Fibroblast of lung (primary cell): ENCODE measurements around the gene NR2F6. TPM values are rescaled to one million over a fixed set of nuclear protein-coding genes. Genes with fewer than 3 reads are reported as not detected.

Experiments
- DNase-seq, 2 donors: peaks; one replicate each; pipeline versions ENCODE4 v3.0.0 to v3.0.0-alpha.2; 2010; ENCODE audit warnings: low read depth in 2 of 2
- H2AFZ ChIP-seq: 2 replicates; pipeline ENCODE4 v1.5.1; 2012; ENCODE audit warnings: low read length, control low read depth, inconsistent platforms
- H3K27ac ChIP-seq: 2 replicates; pipeline ENCODE4 v1.5.1; 2011; ENCODE audit warnings: low read length, control low read depth; ENCODE audit not compliant: insufficient read depth
- H3K27me3 ChIP-seq: 2 replicates; pipeline ENCODE4 v1.5.1; 2011; ENCODE audit warnings: mild to moderate bottlenecking, low read length; ENCODE audit not compliant: control insufficient read depth, insufficient read depth
- H3K36me3 ChIP-seq: 2 replicates; pipeline ENCODE4 v1.5.1; 2011; ENCODE audit warnings: low read length; ENCODE audit not compliant: control insufficient read depth, insufficient read depth
- H3K4me1 ChIP-seq: 2 replicates; pipeline ENCODE4 v1.5.1; 2011; ENCODE audit warnings: low read length; ENCODE audit not compliant: control insufficient read depth, insufficient read depth; ENCODE audit errors: extremely low read depth
- H3K4me2 ChIP-seq: 2 replicates; pipeline ENCODE4 v1.5.1; 2011; ENCODE audit warnings: low read length, control low read depth; ENCODE audit not compliant: insufficient read depth; ENCODE audit errors: extremely low read depth
- H3K4me3 ChIP-seq, 4 experiments: fragments of 200-600 bp in 1 of 4; sonication (generic) in 1 of 4; replicated peaks in 1 of 4; 2 replicates each; pipeline ENCODE4 v1.5.1; 2011 to 2016; ENCODE audit warnings: low read length in 4 of 4, low read depth in 3 of 4, mild to moderate bottlenecking in 3 of 4, control low read depth in 2 of 4, inconsistent platforms in 1 of 4, mixed read lengths in 1 of 4; ENCODE audit not compliant: insufficient read depth in 1 of 4; ENCODE audit errors: control extremely low read depth in 1 of 4
- H3K79me2 ChIP-seq: 2 replicates; pipeline ENCODE4 v1.5.1; 2012; ENCODE audit warnings: mild to moderate bottlenecking, low read length, inconsistent platforms; ENCODE audit not compliant: control insufficient read depth, insufficient read depth
- H3K9ac ChIP-seq: 2 replicates; pipeline ENCODE4 v1.5.1; 2011; ENCODE audit warnings: mild to moderate bottlenecking, low read length, control low read depth; ENCODE audit not compliant: insufficient read depth
- H3K9me3 ChIP-seq: 2 replicates; pipeline ENCODE4 v1.5.1; 2012; ENCODE audit warnings: low read depth, low read length; ENCODE audit not compliant: control insufficient read depth, insufficient read depth
- H4K20me1 ChIP-seq: 2 replicates; pipeline ENCODE4 v1.5.1; 2011; ENCODE audit warnings: low read length; ENCODE audit not compliant: control insufficient read depth, insufficient read depth; ENCODE audit errors: extremely low read depth
- CTCF ChIP-seq, 2 donors: IDR thresholded peaks in 1 of 2; conservative IDR thresholded peaks in 1 of 2; 1 replicate in 1 of 2; 2 replicates in 1 of 2; pipeline ENCODE4 v1.5.1; 2011 to 2012; ENCODE audit warnings: low read length in 2 of 2, control low read depth in 1 of 2, inconsistent platforms in 1 of 2, low read depth in 1 of 2, mild to moderate bottlenecking in 1 of 2
- EZH2 ChIP-seq: IDR thresholded peaks from 2 replicates; pipeline ENCODE4 v1.5.1; 2012; ENCODE audit warnings: low read length, control low read depth, mild to moderate bottlenecking; ENCODE audit errors: missing control alignments
- polyA plus RNA-seq, 2 donors: library from polyadenylated mRNA; depleted of rRNA in 1 of 2; stranded (reverse) in 1 of 2; unstranded in 1 of 2; fragments of >200 nt; gene quantifications; 2 replicates each; pipeline ENCODE4 v1.2.1, GENCODE V29; 2011 to 2012; ENCODE audit warnings: missing spikeins in 1 of 2
- total RNA-seq: library from RNA; depleted of rRNA; stranded (reverse); fragments of >200 nt; gene quantifications from 2 replicates; pipeline ENCODE4 v1.2.1, GENCODE V29; 2014

The NR2F6 gene
- total and polyA plus RNA-seq, 2 donors (not counting 1 experiment from before 2014, with no cell fraction given) = 9.6 to 42.4 TPM

GRCh38 chr19:17185590-17185989 is 60.1 kb downstream of the NR2F6 start:
- no peak for TF ChIP-seq CTCF (conservative IDR thresholded peaks at IDR 0.05 in 1 of 2, IDR thresholded peaks at IDR 0.05 in 1 of 2; ENCODE audit: low read depth in 1 of 2, low read length in 2 of 2)
- no peak for TF ChIP-seq EZH2
- Histone ChIP-seq H3K9ac (no peak overlapping the region), H3K4me1 (no peaks in the 10 kb centered on the region), H3K79me2 (no peaks in the 10 kb centered on the region), H3K36me3 (peaks cover 35% of the 10 kb centered on the region), H3K27ac (no peak overlapping the region), H4K20me1 (no peaks in the 10 kb centered on the region), H3K27me3 (no peaks in the 10 kb centered on the region), H3K9me3 (no peaks in the 10 kb centered on the region), H3K4me2 (no peak overlapping the region), H2AFZ (no peak overlapping the region), H3K4me3 (no peak overlapping the region)
- DNase-seq = no peak

GRCh38 chr19:17184371-17184841 is 61.3 kb downstream of the NR2F6 start:
- no peaks in the 10 kb centered on the region for H3K79me2 ChIP-seq
- no peak overlapping the region for H3K9ac ChIP-seq
- TF ChIP-seq EZH2 = no peak
- TF ChIP-seq CTCF (conservative IDR thresholded peaks at IDR 0.05 in 1 of 2, IDR thresholded peaks at IDR 0.05 in 1 of 2; ENCODE audit: low read depth in 1 of 2, low read length in 2 of 2) = no peak
- no peak overlapping the region for H3K4me3 ChIP-seq
- H3K36me3 ChIP-seq = peaks cover 35% of the 10 kb centered on the region
- H3K4me1 ChIP-seq = no peaks in the 10 kb centered on the region
- no peak overlapping the region for H3K4me2 ChIP-seq
- H4K20me1 ChIP-seq = no peaks in the 10 kb centered on the region
- H3K27ac ChIP-seq = no peak overlapping the region
- no peak for DNase-seq
- H2AFZ ChIP-seq = no peak overlapping the region
- H3K27me3 ChIP-seq = no peaks in the 10 kb centered on the region
- H3K9me3 ChIP-seq = no peaks in the 10 kb centered on the region

GRCh38 chr19:17183858-17184321 is 61.8 kb downstream of the NR2F6 start:
- Histone ChIP-seq H3K9me3 (no peaks in the 10 kb centered on the region), H3K4me1 (no peaks in the 10 kb centered on the region), H3K27me3 (no peaks in the 10 kb centered on the region), H3K4me3 (no peak overlapping the region), H2AFZ (no peak overlapping the region), H3K27ac (no peak overlapping the region), H3K9ac (no peak overlapping the region), H3K36me3 (peaks cover 32% of the 10 kb centered on the region), H3K4me2 (no peak overlapping the region), H4K20me1 (no peaks in the 10 kb centered on the region), H3K79me2 (no peaks in the 10 kb centered on the region)
- DNase-seq = no peak
- no peak for TF ChIP-seq CTCF (conservative IDR thresholded peaks at IDR 0.05 in 1 of 2, IDR thresholded peaks at IDR 0.05 in 1 of 2; ENCODE audit: low read depth in 1 of 2, low read length in 2 of 2)
- TF ChIP-seq EZH2 = no peak
